G401 (cell line): ENCODE results near the gene TMEM132C. TPM values are rescaled to one million over a fixed set of nuclear protein-coding genes. Genes with fewer than 3 reads are reported as not detected.

Experiments
- DNase-seq: peaks from one replicate; pipeline ENCODE4 v3.0.0-alpha.2; 2015; ENCODE audit warnings: low spot score
- in situ Hi-C: cut with HindIII; loops from 2 replicates; pipeline ENCODE4 v1.10.0; 2016; ENCODE audit warnings: low sequenced_read_pairs, mixed read lengths
- total RNA-seq: library from RNA; depleted of rRNA; stranded (reverse); fragments of >200 nt; shearing (Covaris generic); gene quantifications from 2 replicates; pipeline ENCODE4 v1.2.3, GENCODE V29; 2014

Gene TMEM132C
- total RNA-seq, 1 experiment from 2014 or later = not detected

DNA sequence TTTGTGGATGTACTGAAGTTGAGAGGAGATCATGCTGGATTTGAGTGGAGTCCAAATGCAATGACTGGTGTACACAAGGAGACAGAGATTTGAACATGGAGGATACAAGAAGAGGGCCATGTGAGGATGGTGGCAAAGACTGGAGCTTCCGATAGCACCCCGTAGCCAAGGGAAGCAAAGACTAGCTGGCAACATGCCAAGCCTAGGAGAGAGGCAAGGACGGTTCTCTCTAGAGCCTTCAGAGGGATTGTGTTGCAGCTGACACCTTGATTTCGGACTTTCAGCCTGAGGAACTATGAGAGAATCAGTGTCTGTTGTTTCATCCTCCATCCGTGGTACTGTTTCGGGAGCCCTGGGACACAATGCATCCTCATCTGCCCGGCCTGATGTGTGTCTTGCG is 354.3 kb downstream of the TMEM132C start:
- no peak for DNase-seq
- in situ Hi-C loops = no loop called here

DNA sequence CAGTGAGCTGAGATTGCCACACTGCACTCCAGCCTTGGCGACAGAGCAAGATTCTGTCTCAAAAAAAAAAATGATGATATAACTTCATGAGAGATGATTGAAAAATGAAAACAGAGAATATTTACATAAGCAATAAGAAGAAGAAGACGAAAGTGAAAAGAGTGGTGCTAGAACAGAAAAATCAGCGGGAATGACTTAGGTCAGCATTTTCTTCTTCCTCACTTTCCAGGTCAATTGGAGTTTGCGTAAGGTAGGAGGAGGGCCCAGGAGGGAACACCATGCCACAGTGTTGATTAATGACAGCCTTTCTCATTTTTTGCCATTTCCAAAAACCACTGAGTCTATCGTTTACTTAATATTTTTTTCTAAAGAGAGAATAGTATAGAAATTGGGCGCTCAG is 356.8 kb downstream of the TMEM132C start:
- in situ Hi-C loops = no loop called here
- DNase-seq = no peak

DNA sequence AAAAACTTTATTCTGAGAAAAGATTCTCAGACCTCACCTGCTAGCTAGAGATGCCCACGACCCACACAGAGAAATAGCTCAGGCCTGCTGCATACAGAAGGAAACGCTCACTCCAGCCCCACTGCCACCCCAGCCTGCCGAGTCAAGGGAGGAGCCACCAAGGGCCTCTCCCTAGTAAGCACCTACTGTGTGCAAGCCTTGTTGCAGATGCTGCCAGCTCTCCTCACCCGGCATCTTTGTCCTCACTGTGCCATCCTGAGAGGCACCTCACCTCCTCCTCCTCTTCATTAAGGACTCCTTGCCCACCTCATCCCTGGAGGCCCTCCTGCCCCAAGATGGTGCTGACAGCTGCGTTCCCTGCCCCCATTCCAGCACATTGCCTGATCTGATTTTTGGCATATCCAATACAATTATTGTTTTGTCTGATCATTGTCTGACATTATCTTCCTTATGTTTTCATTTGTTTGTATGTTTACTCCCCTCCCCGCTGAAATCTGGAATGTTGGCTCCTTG is 359.9 kb downstream of the TMEM132C start:
- in situ Hi-C loops = no loop called here
- DNase-seq = no peak

DNA sequence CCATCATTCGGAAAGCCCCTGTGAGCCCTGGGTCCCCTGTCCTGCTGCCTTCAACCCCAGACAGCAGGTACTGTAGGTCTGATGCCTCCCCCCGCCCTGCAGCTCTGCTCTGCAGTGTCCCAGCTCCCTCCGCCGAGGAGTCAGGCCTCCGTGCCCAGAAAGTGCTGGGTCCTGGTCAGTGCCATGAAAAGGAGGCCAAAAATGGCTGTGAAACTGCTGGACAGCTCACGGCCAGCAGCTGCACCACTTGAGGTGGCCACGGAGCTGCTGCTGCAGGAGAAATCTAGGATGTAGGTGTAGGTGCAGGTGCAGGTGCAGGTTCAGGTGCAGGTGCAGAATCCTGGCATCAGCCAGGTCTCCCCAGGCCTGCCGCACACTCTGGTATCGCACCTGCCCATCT is 360.7 kb downstream of the TMEM132C start:
- DNase-seq = no peak
- in situ Hi-C loops = no loop called here

DNA sequence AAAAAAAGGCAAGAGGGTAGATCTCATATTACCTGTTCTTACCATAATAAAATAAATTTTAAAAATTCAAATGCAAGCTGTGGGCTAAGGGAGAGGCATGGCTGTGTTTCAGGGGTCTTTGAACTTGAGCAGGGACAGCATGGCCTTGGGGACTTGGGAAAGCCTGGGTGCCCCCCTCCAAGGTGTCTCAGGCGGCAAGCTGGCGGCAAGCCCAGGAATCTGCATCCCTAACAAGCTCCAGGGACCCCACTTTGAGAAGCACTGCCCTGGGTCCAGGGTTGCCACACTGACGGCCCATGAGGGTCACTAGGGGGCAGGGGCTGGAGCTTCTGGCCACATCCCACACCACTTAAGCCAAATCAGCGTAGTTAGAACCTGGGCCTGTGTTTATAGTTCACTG is 363.0 kb downstream of the TMEM132C start:
- in situ Hi-C loops = no loop called here
- DNase-seq = no peak

DNA sequence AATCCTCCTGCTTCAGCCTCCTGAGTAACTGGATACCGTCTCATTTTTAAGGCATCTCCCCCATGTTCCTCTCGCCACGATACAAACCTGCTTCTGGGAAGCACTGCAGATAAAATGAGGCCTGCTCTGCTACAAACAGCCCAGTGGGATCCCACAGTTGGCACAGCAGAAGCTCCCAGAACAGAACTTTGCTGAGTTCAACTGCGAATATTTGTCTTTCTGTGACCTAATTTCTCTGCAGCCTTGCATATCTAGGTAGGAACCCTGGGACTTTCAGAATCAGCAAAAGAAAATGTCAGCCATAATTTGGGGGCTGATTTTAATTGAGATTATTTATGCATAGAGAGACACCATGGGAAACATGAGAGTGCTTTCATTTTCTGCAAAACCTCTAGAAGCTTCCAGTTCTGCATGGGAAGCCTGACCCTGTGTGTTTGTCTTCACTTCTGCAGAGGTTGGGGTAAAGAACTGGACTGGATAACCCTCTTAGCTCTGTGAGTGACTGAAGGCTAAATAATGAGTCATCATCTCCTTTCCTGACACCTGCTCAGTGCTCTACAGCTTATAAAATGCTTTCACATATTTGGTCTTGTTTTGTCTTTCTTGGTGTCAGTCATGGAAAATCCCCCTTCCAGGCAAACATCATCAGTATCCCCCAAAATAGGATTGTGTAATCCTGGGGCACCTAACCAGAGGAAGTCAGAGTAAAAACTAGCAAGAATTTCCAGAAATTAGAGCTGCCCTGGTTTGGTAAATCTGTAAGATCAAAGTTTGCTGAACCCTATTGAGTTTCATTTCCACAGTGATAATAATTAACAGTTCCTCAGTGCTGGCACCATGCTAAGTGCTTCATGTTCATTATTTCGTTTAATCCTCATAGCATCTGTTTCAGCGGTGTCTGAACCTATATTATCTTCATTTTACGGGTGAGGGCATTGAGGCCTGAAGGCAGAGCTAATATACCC is 371.0 kb downstream of the TMEM132C start:
- in situ Hi-C loops = no loop called here
- DNase-seq = no peak

DNA sequence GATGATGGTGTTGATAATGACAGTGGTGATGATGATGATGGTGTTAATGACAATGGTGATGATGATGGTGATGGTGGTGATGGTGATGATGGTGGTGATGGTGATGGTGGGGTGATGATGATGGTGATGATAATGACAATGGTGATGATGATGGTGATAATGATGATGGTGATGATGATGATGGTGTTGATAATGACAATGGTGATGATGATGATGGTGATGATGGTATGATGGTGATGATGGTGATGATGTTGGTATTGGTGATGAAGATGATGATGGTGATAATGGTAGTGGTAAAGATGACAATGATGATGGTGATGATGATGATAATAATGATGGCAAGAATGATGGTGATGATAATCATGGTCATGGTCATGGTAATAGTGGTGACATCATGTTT is 372.1 kb downstream of the TMEM132C start:
- no peak for DNase-seq
- in situ Hi-C loops = no loop called here

DNA sequence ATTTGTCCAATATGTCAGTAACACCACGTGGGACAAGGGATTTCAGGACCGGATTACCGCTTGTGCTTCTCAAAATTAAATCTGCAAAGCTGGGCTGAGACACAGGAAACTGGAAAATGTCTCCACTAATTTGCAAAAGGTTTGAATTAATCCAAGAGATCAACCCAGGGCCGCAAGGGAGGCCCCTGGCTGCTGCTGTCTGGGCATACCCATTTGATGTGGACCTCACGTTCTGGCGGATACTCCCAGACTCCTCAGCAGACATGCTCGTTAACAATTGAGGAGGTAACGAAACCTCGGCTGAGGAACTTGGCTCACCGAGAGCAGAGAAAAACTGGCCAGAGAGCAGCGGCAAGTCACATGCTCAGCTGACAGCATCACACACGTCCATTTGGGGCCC is 376.2 kb downstream of the TMEM132C start:
- peak; percentile 29 for DNase-seq
- in situ Hi-C loops = no loop called here

DNA sequence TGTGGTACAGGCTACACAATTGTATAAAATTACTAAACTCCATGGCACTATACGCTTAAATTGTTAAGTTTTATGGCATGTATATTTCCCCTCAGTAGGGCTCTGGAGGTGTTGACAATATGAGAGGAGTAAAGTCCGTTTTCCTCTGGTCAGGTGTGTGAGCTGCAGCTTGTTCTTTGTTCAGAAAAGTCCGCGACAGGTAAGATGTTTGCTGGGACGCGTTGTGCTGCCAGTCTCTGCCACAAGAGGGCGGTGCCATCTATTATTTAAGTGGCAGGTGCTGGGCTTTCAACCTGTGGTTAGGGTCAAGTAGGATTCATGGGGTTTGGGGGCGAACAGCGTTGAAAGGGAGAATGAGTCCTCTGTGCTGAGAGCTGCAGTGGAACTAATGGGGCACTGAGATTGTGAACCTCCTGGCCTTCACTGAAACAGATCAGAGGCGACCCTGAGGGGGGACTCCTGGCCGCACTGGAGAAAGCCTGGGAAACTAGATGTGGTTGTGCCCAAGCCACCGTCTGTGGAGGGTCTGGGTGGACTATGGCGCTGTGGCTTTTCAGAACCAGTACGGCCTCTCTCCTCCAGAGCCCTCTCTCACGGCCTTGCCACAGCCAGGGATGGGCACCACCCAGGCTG is 377.8 kb downstream of the TMEM132C start:
- in situ Hi-C loops = no loop called here
- no peak for DNase-seq

DNA sequence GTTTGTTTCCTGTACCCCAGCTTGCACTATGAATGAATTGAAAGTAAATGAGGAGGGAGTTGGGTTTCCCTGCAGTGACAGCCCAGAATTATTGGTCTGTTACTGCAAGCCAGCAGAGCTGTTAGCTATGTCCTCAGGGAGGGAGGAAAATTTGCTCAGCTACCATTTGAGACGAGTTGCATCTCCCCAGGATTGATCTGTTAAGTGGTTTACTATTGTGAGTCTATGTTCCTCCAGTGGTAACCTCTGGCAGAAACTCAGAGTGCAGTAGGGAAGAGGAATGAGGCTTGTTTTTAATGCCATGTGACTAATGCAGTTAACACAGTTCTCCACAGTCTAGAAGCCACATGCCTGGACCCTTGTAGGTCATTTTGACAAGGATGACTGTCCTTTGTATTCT is 382.9 kb downstream of the TMEM132C start:
- in situ Hi-C loops = no loop called here
- no peak for DNase-seq

DNA sequence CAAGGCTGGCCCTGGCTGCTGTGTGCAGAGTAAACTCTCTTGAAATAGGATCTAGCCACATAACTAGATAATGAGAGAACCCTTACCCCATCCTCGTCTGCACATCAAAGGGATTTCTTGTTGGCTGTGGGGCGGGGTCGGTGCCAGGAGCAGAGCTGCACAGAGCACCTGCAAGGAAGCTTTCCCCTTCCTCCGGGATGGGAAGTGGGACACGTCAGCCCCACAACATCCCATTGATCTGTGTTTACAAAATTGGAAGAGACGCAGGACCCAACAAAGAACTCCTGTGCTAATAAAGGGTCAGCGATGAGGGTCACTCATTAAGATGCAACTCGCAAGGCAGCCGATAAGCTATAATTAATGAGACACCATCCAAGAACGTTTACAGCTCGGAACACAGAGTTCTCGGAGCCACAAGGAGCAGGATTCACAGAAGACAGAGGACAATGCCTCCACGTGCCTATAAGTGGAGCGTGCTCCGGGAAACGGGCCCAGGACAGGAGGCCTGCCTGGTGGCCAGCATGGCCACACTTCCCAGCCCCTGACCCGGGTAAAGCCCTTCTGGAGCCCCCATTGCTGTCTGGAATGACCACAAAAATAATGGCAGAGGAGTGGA is 385.3 kb downstream of the TMEM132C start:
- DNase-seq = no peak
- in situ Hi-C loops = no loop called here

DNA sequence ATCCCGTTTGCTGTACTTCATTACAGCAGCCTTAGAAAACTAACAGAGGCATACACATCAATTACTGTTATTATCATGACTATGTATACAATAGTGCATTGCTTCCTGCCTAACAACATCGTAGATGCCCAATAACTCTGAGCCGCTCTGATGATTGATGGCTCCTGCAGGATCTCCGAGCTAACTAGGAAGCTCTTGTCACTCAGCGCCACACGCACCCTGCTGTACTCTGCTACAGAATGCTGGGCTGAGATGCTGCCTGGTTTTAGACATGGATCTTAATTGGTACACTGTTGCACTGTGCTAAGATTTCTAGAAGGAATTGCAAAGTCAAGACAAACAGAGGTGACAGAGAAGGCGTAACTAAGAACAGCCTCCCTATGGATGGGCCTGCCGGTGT is 387.5 kb downstream of the TMEM132C start:
- no peak for DNase-seq
- in situ Hi-C loops = no loop called here

DNA sequence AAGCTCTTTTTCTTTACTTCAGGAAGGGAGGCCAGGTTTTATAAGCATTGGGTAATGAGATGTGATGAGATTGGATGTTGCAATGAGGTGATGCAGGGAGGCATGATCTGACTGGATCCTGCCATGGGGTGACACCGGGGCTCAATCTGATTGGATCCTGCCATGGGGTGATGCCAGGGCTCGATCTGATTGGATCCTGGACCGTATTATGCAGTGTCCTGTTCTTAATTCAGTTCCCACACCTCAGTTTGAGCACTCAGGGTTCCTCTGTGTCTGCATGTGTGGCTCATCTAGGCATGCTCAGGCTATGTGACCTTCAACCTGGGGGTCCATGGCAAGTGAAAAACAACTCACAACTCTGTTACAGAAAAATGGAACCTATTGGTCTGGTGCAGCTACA is 390.4 kb downstream of the TMEM132C start:
- DNase-seq = no peak
- in situ Hi-C loops = no loop called here

DNA sequence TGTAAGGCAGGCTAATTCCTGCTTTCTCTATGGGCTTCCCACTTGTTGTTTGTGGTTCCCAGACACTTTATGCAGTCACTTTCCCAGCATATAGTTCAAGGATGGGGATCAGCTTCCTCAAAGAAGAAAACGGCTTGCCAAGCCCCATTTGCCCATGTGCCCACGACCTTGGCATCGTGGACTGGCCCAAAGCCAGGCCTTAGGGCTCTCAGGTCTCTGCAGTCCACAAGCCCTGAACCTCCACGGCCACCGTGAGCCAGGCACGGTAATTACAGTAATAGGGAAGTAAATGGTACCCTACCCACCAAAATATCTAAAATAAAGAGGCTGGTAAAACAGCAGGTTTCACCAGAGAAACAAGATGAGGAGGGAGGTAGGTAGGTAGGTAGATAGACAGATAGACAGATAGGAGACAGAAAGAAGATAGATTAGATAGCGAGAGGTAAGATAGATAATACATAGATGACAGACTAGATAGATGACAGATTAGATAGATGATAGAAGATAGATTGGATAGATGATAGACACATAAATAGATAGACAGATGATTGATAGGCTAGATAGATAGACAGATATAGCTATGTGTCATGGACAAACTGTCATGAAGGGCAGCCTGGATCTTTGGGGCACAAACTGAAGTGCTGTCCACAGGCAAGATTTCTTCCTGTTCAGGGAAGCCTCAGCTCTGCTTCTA is 393.7 kb downstream of the TMEM132C start:
- peak; percentile 36 for DNase-seq
- in situ Hi-C loops = no loop called here

DNA sequence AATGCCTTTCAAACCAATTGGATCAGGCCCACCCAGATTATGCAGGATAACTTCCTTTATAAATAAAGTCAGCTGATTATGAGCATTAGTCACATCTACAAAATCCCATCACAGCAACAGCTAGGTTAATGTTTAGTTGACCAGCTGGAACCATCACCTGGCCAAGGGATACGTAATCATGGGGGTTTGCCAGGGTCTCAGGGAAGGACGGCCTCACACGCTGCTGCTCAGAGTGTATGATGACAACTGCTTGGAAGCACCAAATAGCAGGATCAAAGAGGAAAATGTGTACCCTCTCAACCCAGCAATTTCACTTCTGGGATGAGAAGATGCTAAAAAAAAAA is 394.2 kb downstream of the TMEM132C start:
- in situ Hi-C loops = no loop called here
- DNase-seq = peak; percentile 83

DNA sequence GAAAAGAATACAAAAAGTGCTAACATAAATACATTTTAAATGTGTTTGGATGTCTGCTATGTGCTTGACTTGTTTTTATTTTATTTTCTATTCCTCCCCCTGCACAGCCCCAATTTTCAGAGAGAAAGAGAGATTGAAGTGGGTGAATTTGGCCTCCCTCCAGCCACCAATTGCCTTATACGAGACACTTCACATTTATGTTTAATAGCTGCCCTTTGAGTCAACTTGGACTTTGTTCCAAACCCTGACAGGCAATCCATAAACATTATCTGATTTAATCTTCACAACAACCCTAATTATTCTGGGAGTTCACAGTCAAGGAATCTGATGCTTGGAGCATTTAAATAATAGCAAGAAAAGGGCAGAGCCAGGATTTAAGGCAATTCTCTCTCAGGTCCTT is 395.1 kb downstream of the TMEM132C start:
- in situ Hi-C loops = no loop called here

DNA sequence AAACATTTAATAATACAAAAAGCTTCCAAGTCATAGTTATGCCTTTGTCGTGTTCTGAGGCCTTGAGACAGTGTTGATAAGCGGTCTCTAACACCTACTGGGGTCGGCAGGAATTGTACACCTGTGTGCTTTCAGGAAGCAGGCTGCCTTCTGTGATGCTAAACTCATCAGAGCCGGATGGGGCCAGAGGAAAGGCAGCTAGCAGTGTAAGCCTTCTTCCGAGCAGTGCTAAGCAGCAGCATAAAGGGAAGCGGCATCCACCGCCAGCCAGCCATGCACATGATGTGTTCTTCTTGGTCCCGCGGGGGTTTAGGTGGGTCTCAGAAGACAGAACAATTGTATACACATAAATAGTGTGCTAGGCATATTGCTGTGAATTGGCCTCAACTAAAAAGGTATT is 397.5 kb downstream of the TMEM132C start:
- in situ Hi-C loops = no loop called here
- DNase-seq = no peak

More for the DNA sequence above, 395.1 kb downstream of the TMEM132C start:
- no peak for DNase-seq

DNA sequence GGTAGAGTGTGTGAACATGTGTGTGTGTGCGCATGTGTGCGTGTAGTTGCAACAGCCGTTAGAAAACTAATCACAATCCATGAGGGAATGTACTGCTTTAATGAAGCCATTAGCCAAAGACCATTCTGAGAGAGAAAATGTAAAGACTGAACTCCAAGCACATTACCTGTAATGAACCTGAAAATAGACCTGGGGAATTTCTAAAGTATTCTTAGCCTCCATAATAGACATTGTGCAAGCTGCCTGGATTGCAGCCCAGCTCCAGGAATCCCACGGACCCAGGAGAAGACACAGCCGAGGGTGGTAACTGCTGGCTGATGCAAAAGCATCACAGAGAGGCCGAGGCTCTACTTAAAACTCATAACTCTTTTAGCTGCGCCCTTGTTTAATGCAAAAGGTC is 400.2 kb downstream of the TMEM132C start:
- in situ Hi-C loops = no loop called here
- DNase-seq = no peak

DNA sequence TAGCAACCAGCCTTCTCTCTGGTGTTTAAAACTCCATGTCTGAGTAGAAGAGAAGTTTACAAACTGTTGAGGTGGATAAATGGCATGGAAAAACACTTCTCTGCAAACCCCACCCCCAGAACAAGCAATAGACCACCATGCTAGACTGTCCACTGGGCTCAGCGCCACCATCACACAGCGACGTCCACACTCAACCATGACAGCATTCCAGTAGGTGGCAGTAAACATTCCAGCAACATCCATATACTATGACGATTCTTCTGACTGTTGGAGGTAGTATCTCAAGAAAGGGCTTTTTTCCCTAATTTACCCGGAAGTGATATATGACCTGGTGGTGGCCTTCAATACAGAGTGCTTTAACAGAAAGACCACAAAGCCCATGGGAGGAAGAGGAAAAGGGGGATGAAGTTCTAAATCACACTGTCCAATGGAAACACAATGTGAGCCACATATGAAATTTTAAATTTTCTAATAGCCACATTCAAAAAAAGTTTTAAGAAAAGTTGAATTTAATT is 404.6 kb downstream of the TMEM132C start:
- DNase-seq = no peak

More for the DNA sequence above, 404.6 kb downstream of the TMEM132C start:
- in situ Hi-C loops = no loop called here
